GM19099 (cell line): Measurements from ENCODE around the gene ZIC5.

Experiments used
- POLR2A ChIP-seq: IDR thresholded peaks from 3 replicates; pipeline ENCODE4 v1.6.1; 2011; ENCODE audit warnings: low read depth; ENCODE audit not compliant: insufficient read length; ENCODE audit errors: extremely low read depth

The ZIC5 gene

GRCh38 chr13:99991013-99991827 lies 19.7 kb upstream of the ZIC5 start:
- TF ChIP-seq POLR2A = no peak

- no peak for TF ChIP-seq POLR2A
Measured at GRCh38 chr13:99990126-99990977, 18.8 kb upstream of the ZIC5 start.

- no peak for TF ChIP-seq POLR2A
Measured at GRCh38 chr13:99989276-99990125, 17.9 kb upstream of the ZIC5 start.

- no peak for TF ChIP-seq POLR2A
Measured at GRCh38 chr13:99988529-99989275, 17.1 kb upstream of the ZIC5 start.

GRCh38 chr13:99987154-99988019 lies 15.8 kb upstream of the ZIC5 start:
- no peak for TF ChIP-seq POLR2A

GRCh38 chr13:99986741-99987140 lies 15.2 kb upstream of the ZIC5 start:
- no peak for TF ChIP-seq POLR2A

- TF ChIP-seq POLR2A = no peak
Measured at GRCh38 chr13:99985886-99986527, 14.4 kb upstream of the ZIC5 start.

GRCh38 chr13:99985241-99985874 lies 13.8 kb upstream of the ZIC5 start:
- no peak for TF ChIP-seq POLR2A

GRCh38 chr13:99984461-99985240 lies 13.1 kb upstream of the ZIC5 start:
- TF ChIP-seq POLR2A = no peak

GRCh38 chr13:99983499-99984401 lies 12.2 kb upstream of the ZIC5 start:
- no peak for TF ChIP-seq POLR2A
